ENCODE data around the gene BAX.

BAX gene

GRCh38 chr19:49010453-49010852, 55.8 kb downstream of the BAX start:
- in situ Hi-C loops (cut with MboI; ENCODE audit: low pct_unique_long_range_greater_than_20kb, low sequenced_read_pairs, unreplicated experiment) = no loop called here
- no peak for TF ChIP-seq CTCF (IDR thresholded peaks at IDR 0.05; ENCODE audit: extremely low read depth, insufficient read depth, missing control alignments)

GRCh38 chr19:49011194-49011593, 56.5 kb downstream of the BAX start:
- in situ Hi-C loops (cut with MboI; ENCODE audit: low pct_unique_long_range_greater_than_20kb, low sequenced_read_pairs, unreplicated experiment) = no loop called here
- no peak for TF ChIP-seq CTCF (IDR thresholded peaks at IDR 0.05; ENCODE audit: extremely low read depth, insufficient read depth, missing control alignments)
- DNase-seq (ENCODE audit: low spot score) = no peak

More at GRCh38 chr19:49010453-49010852, 55.8 kb downstream of the BAX start:
- no peak for DNase-seq (ENCODE audit: low spot score)

Data from GM13977 (cell line).